Neuron (in vitro differentiated cells): Measurements from ENCODE around the gene A3GALT2.

Experiments
- H2AFZ ChIP-seq: one replicate; pipeline ENCODE4 v1.6.1; 2013; ENCODE audit warnings: low read depth, mild to moderate bottlenecking, inconsistent platforms, low read length, moderate library complexity
- H3K27me3 ChIP-seq: one replicate; pipeline ENCODE4 v1.6.1; 2013; ENCODE audit warnings: low read length; ENCODE audit not compliant: insufficient read depth
- H3K36me3 ChIP-seq: one replicate; pipeline ENCODE4 v1.6.1; 2013; ENCODE audit warnings: low read length; ENCODE audit not compliant: insufficient read depth
- H3K4me1 ChIP-seq: one replicate; pipeline ENCODE4 v1.6.1; 2013; ENCODE audit warnings: low read length; ENCODE audit not compliant: insufficient read depth
- H3K4me3 ChIP-seq: 2 replicates; pipeline ENCODE4 v1.5.1; 2013; ENCODE audit warnings: mild to moderate bottlenecking, low read length, moderate library complexity
- H3K9me3 ChIP-seq: one replicate; pipeline ENCODE4 v1.6.1; 2013; ENCODE audit warnings: low read length

Gene A3GALT2

GRCh38 chr1:33348194-33348593 is 27.3 kb upstream of the A3GALT2 start:
- Histone ChIP-seq H3K27me3 (no peaks in the 10 kb centered on the region), H3K4me3 (peak overlapping the region; percentile 85), H3K4me1 (peaks cover 53% of the 10 kb centered on the region), H2AFZ (no peak overlapping the region), H3K36me3 (peaks cover 29% of the 10 kb centered on the region), H3K9me3 (no peaks in the 10 kb centered on the region)

- peaks cover 57% of the 10 kb centered on the region for H3K4me1 ChIP-seq
- H3K27me3 ChIP-seq, result no peaks in the 10 kb centered on the region
- H3K9me3 ChIP-seq, result no peaks in the 10 kb centered on the region
- no peak overlapping the region for H2AFZ ChIP-seq
- H3K36me3 ChIP-seq, result peaks cover 29% of the 10 kb centered on the region
- peak overlapping the region; percentile 85 for H3K4me3 ChIP-seq
These were observed 26.7 kb upstream of the A3GALT2 start for GRCh38 chr1:33347650-33347992.

DNA sequence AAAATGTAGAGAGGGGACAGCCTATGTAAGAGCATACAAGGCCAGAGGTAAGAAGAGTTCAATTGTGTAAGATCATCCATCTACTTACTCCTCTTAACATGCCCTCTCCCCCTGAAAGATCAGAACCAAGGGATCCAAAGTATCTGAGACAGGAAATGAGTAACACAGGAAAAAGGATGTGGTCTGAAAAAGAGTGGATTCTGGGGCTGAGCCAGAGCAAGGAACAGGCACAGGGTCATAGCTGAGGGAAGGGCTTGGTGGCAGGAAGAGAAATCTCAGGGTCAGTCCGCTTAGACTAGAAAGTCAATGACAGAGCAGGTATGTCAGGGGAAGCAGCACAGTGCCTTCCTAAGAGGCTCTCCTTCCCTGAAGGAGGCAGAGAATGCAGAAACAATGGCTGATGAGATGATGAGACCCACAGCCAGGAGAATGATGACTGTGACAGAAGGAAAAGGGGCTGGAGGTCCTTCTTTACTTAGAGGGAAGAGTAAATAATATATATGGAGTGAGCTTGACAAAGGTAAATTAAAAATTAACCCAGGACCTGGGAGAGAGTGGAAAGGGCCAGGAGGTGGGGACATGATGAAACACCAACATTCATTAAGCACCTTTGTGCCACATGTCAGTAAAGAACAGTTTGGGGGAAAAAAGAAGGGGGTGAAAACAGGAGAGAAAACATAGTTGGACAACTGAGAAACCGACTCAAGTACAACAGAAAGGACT is 26.2 kb upstream of the A3GALT2 start:
- Histone ChIP-seq H2AFZ (no peak overlapping the region), H3K27me3 (no peaks in the 10 kb centered on the region), H3K4me3 (peak overlapping the region; percentile 85), H3K9me3 (no peaks in the 10 kb centered on the region), H3K36me3 (peaks cover 29% of the 10 kb centered on the region), H3K4me1 (peaks cover 63% of the 10 kb centered on the region)

DNA sequence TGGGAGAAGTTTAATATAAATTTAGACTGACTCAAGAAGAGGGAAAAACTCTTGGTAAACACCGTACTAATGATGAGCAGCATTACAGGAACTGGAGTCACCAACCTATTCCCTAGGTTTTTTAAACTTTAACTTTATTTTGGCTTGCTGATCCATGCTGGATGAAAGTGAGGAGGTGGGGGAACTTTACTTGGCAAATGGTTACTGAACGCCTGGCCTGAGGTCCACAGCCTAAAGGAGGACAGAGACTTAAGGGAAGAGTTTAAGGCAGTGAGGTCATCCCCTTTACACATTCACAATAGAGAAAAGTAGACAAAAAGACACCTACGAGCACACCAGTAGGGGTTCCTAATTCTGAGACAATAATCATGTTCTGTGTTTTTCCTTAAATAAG is 25.6 kb upstream of the A3GALT2 start:
- H3K36me3 ChIP-seq, result peaks cover 33% of the 10 kb centered on the region
- H3K4me1 ChIP-seq, result peaks cover 68% of the 10 kb centered on the region
- no peak overlapping the region for H2AFZ ChIP-seq
- H3K27me3 ChIP-seq, result no peaks in the 10 kb centered on the region
- H3K4me3 ChIP-seq, result peak overlapping the region; percentile 85
- H3K9me3 ChIP-seq, result no peaks in the 10 kb centered on the region

DNA sequence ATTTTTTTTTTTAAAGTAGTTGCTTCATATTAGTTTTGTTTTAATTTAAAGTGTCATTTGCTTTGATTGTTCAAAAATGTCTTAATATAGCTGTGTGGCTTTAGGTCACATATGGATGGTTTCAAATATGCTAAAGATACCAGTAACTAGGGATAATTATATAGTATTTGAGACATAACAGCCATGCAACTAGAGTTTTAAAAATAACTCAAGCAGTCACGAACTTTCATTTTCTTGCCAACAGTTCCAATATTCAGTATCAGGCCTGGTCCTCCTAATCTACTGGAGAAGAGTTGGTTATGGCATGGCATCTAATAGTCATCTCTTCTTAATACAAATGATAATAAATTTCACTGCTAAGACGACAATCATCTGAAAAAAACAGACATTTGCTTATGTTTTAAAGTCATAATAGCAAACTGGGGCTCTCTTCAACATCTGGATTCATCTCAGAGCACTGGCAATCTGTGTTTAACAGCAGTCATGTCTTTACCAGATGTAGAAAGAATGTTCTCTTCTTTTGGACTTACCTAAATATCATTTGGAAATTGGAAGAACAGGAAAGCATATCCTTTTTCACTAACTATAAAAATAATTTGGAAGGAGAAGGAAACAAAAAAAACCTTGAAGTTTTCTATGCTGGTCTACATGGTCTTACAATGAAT is 24.1 kb upstream of the A3GALT2 start:
- Histone ChIP-seq H2AFZ (no peak overlapping the region), H3K4me1 (peaks cover 71% of the 10 kb centered on the region), H3K9me3 (no peaks in the 10 kb centered on the region), H3K4me3 (no peak overlapping the region), H3K36me3 (peaks cover 43% of the 10 kb centered on the region), H3K27me3 (no peaks in the 10 kb centered on the region)

DNA sequence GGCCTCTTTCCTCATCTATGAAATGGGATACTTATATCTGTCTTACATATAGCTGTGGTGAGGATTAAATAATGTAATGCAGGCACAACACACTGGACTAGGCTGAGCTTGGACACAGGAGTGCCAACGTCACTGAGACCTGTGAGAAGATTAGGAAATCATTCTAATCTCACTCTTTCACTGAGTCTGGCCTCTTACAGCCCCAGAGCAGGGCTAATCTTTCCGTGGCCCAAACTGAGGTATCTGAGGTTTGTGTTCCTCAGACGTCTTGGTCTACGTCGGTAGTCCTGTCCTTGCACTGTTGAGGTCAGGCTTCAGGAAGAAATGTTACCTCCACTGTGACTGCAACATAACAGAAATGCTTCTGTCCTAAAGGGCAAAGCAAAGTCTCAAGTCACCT is 22.6 kb upstream of the A3GALT2 start:
- H3K9me3 ChIP-seq, result no peaks in the 10 kb centered on the region
- no peak overlapping the region for H2AFZ ChIP-seq
- H3K27me3 ChIP-seq, result no peaks in the 10 kb centered on the region
- H3K36me3 ChIP-seq, result peaks cover 43% of the 10 kb centered on the region
- H3K4me3 ChIP-seq, result no peak overlapping the region
- H3K4me1 ChIP-seq, result peaks cover 81% of the 10 kb centered on the region

DNA sequence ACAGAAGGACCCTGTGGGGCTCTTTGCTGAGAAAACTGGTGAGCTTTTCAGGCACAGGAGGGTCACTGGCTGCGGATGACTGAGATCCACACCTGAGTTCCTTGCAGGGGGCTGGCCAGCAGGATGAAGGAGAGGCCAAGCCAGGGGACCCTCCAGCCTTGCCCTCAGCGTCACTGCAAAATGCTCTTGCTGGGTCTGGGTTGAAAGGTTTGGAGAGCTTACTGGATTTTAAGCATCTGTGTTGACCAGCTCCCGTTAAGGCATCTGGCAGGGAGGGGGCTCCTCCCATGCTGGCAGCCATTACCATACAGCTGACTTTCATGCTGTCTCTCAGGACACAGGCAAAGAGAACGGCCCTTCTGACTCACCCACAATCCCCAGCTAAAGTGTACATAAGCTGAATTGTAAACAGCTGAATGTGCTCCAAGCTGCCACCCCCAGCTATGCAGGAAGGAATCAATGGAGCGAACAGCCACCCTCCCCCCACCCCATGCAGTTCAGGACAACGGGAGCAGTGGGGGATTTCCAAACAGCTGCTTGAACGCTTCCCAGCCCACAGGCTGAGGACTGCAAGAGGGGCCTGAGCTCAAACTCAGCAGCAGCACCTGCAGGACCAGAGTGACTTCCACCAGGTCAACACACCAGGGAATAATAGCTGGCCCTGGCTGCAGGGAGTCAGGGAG is 21.3 kb upstream of the A3GALT2 start:
- no peaks in the 10 kb centered on the region for H3K9me3 ChIP-seq
- peaks cover 43% of the 10 kb centered on the region for H3K36me3 ChIP-seq
- peaks cover 81% of the 10 kb centered on the region for H3K4me1 ChIP-seq
- no peak overlapping the region for H2AFZ ChIP-seq
- no peak overlapping the region for H3K4me3 ChIP-seq
- no peaks in the 10 kb centered on the region for H3K27me3 ChIP-seq

DNA sequence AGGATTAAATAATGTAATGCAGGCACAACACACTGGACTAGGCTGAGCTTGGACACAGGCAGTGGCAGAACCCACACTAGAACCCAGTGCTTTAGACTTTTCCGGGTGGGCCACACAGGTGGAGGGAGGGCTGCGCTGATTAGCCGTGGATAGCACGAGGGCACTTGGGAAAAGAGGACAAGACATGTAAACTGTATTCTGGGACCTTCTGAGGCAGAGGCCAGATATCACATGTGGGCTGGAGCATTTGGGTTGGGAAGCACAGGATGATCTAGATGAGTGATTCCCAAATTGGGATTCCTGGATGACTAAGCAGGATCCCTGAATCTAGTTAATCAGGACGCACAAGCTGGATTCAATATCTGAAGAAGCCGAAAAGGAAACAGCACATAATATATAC is 20.3 kb upstream of the A3GALT2 start:
- no peak overlapping the region for H3K4me3 ChIP-seq
- no peaks in the 10 kb centered on the region for H3K9me3 ChIP-seq
- peaks cover 77% of the 10 kb centered on the region for H3K4me1 ChIP-seq
- no peaks in the 10 kb centered on the region for H3K27me3 ChIP-seq
- no peak overlapping the region for H2AFZ ChIP-seq
- H3K36me3 ChIP-seq, result peaks cover 37% of the 10 kb centered on the region

GRCh38 chr1:33339413-33339812 is 18.5 kb upstream of the A3GALT2 start:
- H3K4me3 ChIP-seq, result no peak overlapping the region
- H2AFZ ChIP-seq, result no peak overlapping the region
- H3K27me3 ChIP-seq, result no peaks in the 10 kb centered on the region
- H3K4me1 ChIP-seq, result peaks cover 68% of the 10 kb centered on the region
- H3K36me3 ChIP-seq, result peaks cover 37% of the 10 kb centered on the region
- H3K9me3 ChIP-seq, result no peaks in the 10 kb centered on the region

- no peaks in the 10 kb centered on the region for H3K27me3 ChIP-seq
- peaks cover 65% of the 10 kb centered on the region for H3K4me1 ChIP-seq
- no peak overlapping the region for H2AFZ ChIP-seq
- no peak overlapping the region for H3K4me3 ChIP-seq
- H3K36me3 ChIP-seq, result peaks cover 38% of the 10 kb centered on the region
- H3K9me3 ChIP-seq, result no peaks in the 10 kb centered on the region
These were observed 17.7 kb upstream of the A3GALT2 start for GRCh38 chr1:33338440-33339211.

DNA sequence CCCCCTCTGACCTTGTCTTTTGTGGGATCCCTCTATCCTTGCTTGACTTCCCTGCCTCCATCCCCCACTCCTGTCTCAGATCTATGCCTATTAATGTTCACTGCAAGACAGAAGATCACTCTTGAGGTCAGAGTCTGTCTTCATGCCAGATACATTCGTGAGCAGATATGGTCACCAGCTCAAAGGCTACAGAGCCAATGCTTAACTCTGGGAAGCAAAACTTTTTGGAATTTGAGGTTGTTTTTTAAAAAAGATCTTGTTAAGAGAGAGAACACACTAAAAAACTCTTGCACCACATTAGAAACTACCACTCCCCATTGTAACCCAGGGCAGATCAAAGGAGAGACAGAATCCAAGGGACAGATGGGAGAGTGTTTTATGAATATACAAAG is 17.1 kb upstream of the A3GALT2 start:
- Histone ChIP-seq H3K9me3 (no peaks in the 10 kb centered on the region), H3K4me3 (no peak overlapping the region), H3K27me3 (no peaks in the 10 kb centered on the region), H3K36me3 (peaks cover 41% of the 10 kb centered on the region), H2AFZ (no peak overlapping the region), H3K4me1 (peaks cover 62% of the 10 kb centered on the region)

GRCh38 chr1:33337441-33337840 is 16.5 kb upstream of the A3GALT2 start:
- Histone ChIP-seq H2AFZ (no peak overlapping the region), H3K4me1 (peaks cover 56% of the 10 kb centered on the region), H3K9me3 (no peaks in the 10 kb centered on the region), H3K4me3 (no peak overlapping the region), H3K27me3 (no peaks in the 10 kb centered on the region), H3K36me3 (peaks cover 47% of the 10 kb centered on the region)

GRCh38 chr1:33336580-33336979 is 15.7 kb upstream of the A3GALT2 start:
- H3K27me3 ChIP-seq, result no peaks in the 10 kb centered on the region
- peaks cover 48% of the 10 kb centered on the region for H3K4me1 ChIP-seq

More at GRCh38 chr1:33336580-33336979, 15.7 kb upstream of the A3GALT2 start:
- H3K9me3 ChIP-seq, result no peaks in the 10 kb centered on the region
- peaks cover 52% of the 10 kb centered on the region for H3K36me3 ChIP-seq
- H2AFZ ChIP-seq, result no peak overlapping the region
- no peak overlapping the region for H3K4me3 ChIP-seq
